Endothelial cell of coronary artery (primary cell): ENCODE measurements around the gene EDIL3. TPM values are rescaled to one million over a fixed set of nuclear protein-coding genes. Genes with fewer than 3 reads are reported as not detected.

Experiments used
- total RNA-seq: library from RNA; depleted of rRNA; stranded (reverse); fragments of >200 nt; gene quantifications from 2 replicates; pipeline ENCODE4 v1.2.3, GENCODE V29; 2014

The EDIL3 gene, protein sequence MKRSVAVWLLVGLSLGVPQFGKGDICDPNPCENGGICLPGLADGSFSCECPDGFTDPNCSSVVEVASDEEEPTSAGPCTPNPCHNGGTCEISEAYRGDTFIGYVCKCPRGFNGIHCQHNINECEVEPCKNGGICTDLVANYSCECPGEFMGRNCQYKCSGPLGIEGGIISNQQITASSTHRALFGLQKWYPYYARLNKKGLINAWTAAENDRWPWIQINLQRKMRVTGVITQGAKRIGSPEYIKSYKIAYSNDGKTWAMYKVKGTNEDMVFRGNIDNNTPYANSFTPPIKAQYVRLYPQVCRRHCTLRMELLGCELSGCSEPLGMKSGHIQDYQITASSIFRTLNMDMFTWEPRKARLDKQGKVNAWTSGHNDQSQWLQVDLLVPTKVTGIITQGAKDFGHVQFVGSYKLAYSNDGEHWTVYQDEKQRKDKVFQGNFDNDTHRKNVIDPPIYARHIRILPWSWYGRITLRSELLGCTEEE
- 10.0 and 11.4 TPM in 2 replicates for total RNA-seq

GRCh38 chr5:84384604-84385575, at the start of gene EDIL3:
Gene EDIL3, minus strand, starts transcription at chr5:84384880. Its CDS starts 506 bp downstream, at chr5:84384374.

